Central memory CD4-positive, alpha-beta T cell (primary cell): ENCODE measurements around the gene POLRMT.
"Not testable (repeated sequence)": the region's sequence is repeated elsewhere in the genome, so short reads cannot be mapped to it uniquely, and the experiment has no call there.

Experiments used
- DNase-seq: peaks from one replicate; pipeline ENCODE4 v3.0.0; 2022

POLRMT gene

DNA sequence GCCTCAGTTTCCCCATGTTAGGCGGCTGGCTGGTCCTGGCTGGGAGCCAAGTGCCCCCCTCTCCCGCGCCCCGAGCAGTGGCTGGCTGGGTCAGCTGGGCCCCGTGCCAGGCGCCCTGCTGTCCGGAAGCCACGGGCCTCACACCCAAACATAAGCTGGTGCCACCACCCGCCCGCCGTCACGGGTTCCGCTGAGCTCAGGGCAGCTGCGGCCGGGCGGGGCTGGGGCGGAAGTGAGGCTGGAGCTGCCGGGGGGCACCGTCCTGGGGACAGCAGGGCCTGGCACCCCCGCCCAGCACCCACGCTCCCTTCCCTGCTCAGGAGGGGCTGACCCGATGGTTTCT lies 24.4 kb downstream of the POLRMT start:
- no peak for DNase-seq

- no peak for DNase-seq
These were observed 25.0 kb downstream of the POLRMT start for GRCh38 chr19:608155-609003.

DNA sequence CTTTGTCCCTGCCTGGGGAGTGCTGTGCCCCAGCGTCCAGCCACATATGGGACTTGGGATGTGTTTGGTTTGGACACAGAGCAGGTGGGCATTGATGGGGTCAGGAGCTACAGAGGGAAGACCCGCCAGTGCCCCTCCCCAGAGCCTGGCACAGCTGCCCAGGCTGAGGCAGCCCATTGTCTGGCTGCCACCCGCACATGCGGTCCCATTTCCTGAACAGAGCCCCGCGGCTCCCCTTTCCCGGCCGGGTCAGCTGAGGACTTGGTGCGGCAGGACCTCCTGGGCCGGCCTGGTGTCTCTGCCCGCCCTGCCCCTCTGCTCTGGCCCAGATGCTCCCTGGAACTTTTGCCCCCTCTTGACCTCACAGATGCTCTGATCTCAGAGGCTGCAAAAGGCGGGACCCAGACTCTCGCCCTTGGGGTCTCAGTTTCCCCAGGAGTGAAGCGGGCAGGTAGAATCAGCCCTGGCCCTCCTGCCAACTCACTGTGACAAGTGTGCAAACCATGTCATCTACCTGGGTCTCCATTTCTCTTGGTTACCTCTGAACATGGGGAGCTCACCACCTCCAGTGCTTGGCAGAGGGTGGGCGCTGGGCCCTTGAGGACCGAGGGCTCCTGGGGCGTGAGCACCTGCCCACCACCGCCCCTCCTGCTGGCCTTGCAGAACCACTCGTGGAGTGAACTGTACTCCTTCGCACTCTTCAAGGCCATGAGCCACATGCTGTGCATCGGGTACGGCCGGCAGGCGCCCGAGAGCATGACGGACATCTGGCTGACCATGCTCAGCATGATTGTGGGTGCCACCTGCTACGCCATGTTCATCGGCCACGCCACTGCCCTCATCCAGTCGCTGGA lies 25.8 kb downstream of the POLRMT start:
- no peak for DNase-seq

- DNase-seq: not testable (repeated sequence)
These were observed 28.0 kb downstream of the POLRMT start for GRCh38 chr19:605061-605971.

DNA sequence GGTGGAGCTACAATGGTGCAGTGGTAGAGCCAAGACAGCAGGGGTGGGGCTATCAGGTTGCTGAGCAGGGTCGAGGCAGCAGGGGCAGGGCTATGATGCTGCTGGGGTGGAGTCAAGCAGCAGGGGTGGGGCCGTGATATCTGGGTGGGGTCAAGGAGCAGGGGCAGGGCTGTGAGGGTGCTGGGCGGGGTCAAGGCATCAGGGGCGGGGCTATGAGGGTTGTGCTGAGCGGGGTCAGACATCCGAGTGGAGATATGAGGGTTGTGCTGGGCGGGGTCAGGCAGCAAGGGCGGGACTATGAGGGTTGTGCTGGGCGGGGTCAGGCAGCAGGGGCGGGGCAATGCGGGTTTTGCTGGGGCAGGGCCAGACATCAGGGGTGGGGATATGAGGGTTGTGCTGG lies 29.0 kb downstream of the POLRMT start:
- DNase-seq: no peak

DNA sequence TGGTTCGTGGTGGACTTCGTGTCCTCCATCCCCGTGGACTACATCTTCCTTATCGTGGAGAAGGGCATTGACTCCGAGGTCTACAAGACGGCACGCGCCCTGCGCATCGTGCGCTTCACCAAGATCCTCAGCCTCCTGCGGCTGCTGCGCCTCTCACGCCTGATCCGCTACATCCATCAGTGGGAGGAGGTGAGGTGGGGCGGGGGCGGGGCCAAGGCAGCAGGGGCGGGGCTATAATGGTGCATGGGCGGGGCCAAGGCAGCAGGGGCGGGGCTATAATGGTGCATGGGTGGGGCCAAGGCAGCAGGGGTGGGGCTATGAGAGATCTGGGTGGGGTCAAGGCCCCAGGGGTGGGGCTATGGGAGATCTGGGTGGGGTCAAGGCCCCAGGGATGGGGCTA lies 29.6 kb downstream of the POLRMT start:
- DNase-seq: not testable (repeated sequence)

- not testable (repeated sequence) for DNase-seq
These were observed 30.1 kb downstream of the POLRMT start for GRCh38 chr19:603302-603639.

- no peak for DNase-seq
These were observed 30.7 kb downstream of the POLRMT start for GRCh38 chr19:602391-603301.

- DNase-seq: no peak
These were observed 31.5 kb downstream of the POLRMT start for GRCh38 chr19:601790-602189.

DNA sequence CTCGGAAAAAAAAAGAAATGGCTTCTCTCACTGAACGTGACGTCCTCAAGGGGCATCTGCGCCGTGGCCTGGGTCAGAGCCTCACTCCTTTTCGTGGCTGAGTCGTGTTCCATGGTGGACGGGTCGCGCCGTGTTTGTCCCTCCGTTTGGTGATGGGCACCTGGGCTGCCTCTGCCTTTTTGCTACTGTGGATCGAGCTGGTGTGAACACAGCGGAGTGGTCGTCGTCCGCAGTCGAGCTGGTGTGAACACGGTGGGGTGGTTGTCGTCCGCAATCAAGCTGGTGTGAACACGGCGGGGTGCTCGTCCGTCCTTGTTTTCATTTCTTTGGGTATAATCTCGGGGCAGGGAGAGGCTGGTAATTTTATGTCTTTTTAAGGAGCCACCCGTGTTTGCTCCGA lies 32.0 kb downstream of the POLRMT start:
- no peak for DNase-seq

DNA sequence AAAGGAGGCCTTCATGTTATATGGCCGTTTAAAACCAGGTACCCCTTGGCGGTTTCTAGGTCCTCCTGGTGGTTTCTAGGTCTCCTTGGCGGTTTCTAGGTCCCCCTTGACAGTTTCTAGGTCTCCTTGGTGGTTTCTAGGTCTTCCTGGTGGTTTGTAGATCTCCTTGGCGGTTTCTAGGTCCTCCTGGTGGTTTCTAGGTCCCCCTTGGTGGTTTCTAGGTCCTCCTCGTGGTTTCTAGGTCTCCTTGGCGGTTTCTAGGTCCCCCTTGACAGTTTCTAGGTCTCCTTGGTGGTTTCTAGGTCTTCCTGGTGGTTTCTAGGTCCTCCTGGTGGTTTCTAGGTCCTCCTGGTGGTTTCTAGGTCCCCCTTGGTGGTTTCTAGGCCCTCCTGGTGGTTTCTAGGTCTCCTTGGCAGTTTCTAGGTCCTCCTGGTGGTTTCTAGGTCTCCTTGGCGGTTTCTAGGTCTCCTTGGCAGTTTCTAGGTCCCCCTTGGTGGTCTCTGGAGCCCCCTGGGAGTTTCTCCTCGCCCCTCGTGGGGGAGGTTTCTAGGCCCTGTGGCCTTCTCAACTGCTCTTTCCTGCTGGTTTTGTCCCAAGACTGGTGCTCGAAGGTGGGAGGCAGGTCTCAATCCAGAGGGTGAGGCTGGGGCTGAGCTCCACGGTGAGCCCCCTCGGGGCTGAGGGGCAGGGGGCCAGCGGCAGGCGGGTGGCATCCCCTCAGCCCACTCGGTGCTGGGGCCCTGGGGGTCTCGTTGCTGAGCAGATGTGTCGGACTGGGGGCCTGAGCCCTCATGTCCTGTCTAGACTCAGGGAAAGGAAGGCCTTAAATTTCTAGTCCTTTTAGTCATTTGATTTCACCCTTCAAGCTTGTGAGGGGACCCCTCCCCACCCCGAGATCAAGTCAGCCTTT lies 35.7 kb downstream of the POLRMT start:
- no peak for DNase-seq

GRCh38 chr19:596263-596655 lies 37.1 kb downstream of the POLRMT start:
- DNase-seq: no peak

GRCh38 chr19:595326-596262 lies 37.7 kb downstream of the POLRMT start:
- DNase-seq: no peak

DNA sequence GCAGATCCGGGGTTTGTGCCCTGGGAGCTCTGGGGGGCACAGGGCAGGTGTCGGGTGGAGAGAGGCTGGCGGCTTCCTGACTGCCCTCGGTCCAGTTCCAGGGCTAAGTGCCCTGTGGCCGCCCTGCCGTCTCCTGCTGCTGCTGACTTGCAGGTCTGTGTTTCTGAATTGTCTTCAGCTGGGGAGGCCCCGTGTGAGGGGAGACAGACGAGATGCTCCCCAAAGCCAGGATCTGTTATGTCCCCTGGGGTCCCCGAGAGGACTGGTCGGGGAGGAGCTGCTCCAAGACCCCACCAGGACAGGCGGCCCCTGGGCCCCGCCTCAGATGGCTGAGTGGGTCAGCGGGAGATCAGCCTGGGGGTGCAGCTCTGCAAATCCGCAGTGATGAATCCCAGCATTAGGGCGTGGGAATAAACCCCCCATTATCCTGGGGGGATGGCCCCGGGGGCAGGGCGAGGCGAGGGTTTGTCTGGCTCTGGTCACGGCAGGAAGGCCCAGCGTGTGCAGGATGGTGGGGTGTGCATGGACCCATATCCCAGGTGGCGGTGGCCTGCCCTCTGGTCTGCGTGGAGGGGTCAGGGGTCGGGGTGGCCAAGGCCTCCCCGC lies 39.0 kb downstream of the POLRMT start:
- DNase-seq: no peak

DNA sequence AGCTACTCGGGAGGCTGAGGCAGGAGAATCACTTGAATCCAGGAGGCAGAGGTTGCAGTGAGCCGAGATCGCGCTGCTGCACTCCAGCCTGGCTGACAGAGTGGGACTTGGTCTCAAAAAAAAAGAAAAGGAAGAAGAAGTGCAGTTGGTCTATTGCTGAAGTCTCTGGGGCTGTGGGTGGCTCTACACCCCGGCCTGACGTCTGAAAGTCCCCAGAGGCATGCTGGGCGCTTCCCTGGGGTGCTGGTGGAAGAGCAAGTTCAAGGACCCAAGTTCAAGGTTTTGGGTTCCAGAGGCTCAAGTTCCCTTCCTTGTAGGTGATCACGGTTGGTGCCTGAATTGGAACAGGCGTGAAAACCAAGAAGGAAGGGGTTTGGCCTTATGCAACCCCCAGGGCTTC lies 39.8 kb downstream of the POLRMT start:
- DNase-seq: no peak

DNA sequence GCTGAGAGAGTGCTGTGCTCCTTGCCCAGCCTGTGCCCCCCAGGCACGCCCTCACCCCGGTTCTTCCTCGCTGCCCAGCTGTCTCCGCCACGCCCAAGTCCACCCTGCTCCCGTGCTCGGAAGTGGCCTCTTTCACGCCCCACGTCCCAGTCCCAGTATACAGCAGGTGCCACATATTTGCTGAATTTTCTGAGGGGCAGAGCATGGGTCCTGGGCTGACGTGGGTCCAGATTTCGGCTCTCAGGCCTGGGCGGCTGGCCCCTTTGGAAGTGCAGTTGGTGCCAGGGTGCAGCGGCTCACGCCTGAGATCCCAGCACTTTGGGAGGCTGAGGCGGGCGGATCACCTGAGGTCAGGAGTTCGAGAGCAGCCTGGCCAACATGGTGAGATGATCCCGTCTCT lies 40.3 kb downstream of the POLRMT start:
- no peak for DNase-seq

DNA sequence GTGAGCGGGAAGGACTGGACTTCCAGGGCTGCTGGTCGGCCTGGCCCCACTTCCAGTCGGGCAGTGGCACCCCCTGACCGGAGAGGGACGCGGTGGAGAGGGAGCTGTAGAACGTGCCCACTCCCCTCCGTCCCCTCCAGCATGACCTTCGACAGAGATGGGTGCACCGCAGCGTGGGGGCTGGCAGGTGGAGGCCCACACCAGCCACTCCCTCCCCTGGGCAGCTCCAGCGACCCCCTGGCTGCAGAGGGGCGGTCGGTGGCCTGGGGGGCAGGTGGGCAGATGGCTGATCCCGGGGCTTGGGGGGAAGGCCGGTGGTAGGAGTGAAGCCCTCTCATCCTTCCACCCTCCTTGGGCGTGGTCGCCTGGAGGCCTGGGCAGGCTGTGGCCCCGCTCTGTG lies 41.2 kb downstream of the POLRMT start:
- DNase-seq: no peak

GRCh38 chr19:591099-591958 lies 42.0 kb downstream of the POLRMT start:
- no peak for DNase-seq
